ENCODE data around the gene ACADVL. TPM values are rescaled to one million over a fixed set of nuclear protein-coding genes. Genes with fewer than 3 reads are reported as not detected.

ACADVL gene
- total RNA-seq, 1 donor from 2014 or later, result 215 TPM

DNA sequence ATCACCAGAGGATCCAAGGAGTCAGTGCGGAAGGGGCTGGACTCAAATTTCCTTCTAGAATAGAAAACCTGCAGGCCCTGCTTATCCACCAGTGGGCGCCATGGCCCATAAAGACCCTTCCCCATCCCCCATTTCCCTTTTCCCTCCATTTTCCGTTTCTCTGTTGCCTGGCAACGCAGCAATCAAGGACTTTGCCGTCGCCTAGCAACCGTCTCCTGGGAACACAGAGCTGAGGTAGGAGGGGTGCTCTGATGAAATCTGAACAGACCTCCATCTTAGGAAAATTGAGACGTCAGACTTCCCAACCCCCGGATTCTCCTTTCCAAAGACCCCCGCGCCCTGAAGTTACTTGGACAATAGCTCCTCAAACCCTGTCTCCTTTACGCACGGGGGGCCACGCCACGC lies 5.8 kb upstream of the ACADVL start:
- TF ChIP-seq, protein P1, sequence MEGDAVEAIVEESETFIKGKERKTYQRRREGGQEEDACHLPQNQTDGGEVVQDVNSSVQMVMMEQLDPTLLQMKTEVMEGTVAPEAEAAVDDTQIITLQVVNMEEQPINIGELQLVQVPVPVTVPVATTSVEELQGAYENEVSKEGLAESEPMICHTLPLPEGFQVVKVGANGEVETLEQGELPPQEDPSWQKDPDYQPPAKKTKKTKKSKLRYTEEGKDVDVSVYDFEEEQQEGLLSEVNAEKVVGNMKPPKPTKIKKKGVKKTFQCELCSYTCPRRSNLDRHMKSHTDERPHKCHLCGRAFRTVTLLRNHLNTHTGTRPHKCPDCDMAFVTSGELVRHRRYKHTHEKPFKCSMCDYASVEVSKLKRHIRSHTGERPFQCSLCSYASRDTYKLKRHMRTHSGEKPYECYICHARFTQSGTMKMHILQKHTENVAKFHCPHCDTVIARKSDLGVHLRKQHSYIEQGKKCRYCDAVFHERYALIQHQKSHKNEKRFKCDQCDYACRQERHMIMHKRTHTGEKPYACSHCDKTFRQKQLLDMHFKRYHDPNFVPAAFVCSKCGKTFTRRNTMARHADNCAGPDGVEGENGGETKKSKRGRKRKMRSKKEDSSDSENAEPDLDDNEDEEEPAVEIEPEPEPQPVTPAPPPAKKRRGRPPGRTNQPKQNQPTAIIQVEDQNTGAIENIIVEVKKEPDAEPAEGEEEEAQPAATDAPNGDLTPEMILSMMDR (conservative IDR thresholded peaks at IDR 0.05), result peak; percentile 77
- Mint-ChIP-seq H3K27ac (ENCODE audit: unreplicated experiment) (peak overlapping the region; percentile 99), H3K9me3 (no peaks in the 10 kb centered on the region), H3K4me1 (peaks cover 68% of the 10 kb centered on the region), H3K4me3 (peak overlapping the region; percentile 91), H3K36me3 (ENCODE audit: low read depth) (no peaks in the 10 kb centered on the region), H3K27me3 (ENCODE audit: low read depth) (peaks cover 30% of the 10 kb centered on the region)
- DNase-seq (ENCODE audit: low read depth, low spot score), result peak; percentile 96

DNA sequence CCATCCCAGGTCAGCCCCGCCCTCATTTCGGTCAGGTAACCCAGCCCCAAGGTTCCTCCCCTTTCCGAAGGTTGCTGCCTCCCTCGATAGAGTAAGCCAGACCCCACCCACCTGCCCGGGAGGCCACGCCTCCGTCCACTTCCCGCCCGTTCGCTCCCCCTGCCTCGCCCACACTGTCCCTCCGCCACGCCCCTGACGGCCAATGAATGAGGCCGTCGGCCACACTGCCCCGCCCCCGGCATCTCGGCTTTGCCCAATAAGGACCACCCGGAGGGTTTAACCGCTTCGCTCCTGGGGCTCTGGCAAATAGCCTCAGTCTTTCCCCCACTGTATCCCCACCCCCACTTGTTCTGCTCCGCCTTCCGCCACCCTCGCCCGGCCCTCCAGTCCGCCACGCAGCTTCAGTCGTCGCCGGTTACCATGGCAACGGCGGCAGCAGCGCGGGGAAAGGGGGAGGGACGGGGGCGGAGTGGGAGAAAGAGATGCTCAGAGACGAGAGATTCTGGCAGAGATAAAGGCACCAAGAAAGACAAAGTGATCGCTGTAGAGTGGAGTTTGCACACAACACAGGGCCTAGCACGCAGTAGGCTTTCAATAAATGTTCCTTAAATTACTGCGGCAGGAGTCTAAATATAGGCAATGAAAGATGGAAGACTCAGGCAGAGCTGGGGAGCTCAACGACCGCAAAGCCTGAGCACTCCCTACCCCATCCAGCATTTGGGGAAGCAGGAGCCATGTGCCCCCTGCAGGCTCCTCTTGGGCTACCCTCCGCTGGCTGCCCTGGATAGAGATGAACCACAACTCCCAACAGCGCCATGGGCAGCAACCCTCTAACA lies 5.2 kb upstream of the ACADVL start:
- Mint-ChIP-seq H3K4me1 (peaks cover 74% of the 10 kb centered on the region), H3K4me3 (peak overlapping the region; percentile 91), H3K36me3 (ENCODE audit: low read depth) (no peaks in the 10 kb centered on the region), H3K9me3 (no peaks in the 10 kb centered on the region), H3K27me3 (ENCODE audit: low read depth) (peaks cover 35% of the 10 kb centered on the region), H3K27ac (ENCODE audit: unreplicated experiment) (peak overlapping the region; percentile 99)
- TF ChIP-seq, protein P1 (conservative IDR thresholded peaks at IDR 0.05), result peak; percentile 70
- peak; percentile 100 for DNase-seq (ENCODE audit: low read depth, low spot score)

DNA sequence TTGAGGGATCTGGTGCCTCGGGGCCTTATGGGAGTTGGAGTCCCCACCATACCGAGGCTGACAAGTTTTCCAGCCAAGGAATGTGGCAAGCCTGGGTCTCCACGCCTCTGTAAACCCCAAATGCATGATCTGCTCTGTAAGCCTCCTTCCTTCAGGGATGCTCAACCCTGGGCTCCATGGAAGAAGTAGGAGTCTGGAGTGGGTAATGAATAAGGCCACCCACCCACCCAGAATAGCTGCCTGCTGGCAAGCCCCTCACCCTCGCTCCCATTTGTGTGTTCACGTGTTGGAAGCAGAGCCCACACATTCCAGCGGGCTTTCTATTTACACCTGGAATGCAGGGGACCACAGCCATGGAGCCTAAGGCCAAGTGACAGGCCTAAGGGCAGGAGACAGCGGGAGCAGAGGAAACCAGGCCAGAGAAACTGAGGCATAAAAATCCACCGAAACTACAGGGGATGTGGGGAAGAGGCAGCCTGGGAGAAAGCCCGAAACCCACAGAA lies 4.6 kb upstream of the ACADVL start:
- TF ChIP-seq, protein P1 (conservative IDR thresholded peaks at IDR 0.05), result no peak
- H3K27me3 Mint-ChIP-seq (ENCODE audit: low read depth), result peaks cover 39% of the 10 kb centered on the region
- peak overlapping the region; percentile 60 for H3K27ac Mint-ChIP-seq (ENCODE audit: unreplicated experiment)
- no peaks in the 10 kb centered on the region for H3K9me3 Mint-ChIP-seq
- DNase-seq (ENCODE audit: low read depth, low spot score), result no peak
- H3K4me3 Mint-ChIP-seq, result peak overlapping the region; percentile 91
- H3K4me1 Mint-ChIP-seq, result peaks cover 73% of the 10 kb centered on the region
- H3K36me3 Mint-ChIP-seq (ENCODE audit: low read depth), result no peaks in the 10 kb centered on the region

DNA sequence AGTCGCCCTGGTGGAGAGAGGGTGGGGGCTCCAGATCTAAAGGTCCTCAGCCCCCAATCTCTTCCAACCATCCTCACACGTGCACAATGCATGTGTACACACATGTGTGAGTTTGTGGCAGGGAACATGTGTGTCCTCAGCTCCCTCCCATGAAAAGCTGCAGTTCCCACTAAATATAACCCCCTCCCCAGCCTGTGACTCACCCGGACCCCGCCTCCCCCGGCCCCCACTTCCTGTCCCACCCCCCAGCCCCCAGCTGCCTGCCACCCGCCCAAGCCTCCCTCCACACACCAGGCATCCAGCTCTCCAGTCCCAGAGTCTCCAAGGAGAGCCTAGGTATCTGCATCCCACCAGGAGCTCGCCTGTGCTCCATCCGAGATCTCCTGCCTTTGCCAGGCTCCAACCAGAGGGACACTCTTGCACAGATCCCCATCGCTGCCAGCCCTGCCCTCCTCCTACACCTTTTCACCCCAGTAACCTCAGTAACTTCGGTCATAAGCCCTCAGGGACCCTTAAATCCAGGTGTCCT lies 4.0 kb upstream of the ACADVL start:
- Mint-ChIP-seq H3K36me3 (ENCODE audit: low read depth) (no peaks in the 10 kb centered on the region), H3K9me3 (no peaks in the 10 kb centered on the region), H3K27ac (ENCODE audit: unreplicated experiment) (peak overlapping the region; percentile 91), H3K27me3 (ENCODE audit: low read depth) (peaks cover 44% of the 10 kb centered on the region), H3K4me3 (peak overlapping the region; percentile 91), H3K4me1 (peaks cover 76% of the 10 kb centered on the region)
- TF ChIP-seq, protein P1 (conservative IDR thresholded peaks at IDR 0.05), result no peak
- no peak for DNase-seq (ENCODE audit: low read depth, low spot score)

DNA sequence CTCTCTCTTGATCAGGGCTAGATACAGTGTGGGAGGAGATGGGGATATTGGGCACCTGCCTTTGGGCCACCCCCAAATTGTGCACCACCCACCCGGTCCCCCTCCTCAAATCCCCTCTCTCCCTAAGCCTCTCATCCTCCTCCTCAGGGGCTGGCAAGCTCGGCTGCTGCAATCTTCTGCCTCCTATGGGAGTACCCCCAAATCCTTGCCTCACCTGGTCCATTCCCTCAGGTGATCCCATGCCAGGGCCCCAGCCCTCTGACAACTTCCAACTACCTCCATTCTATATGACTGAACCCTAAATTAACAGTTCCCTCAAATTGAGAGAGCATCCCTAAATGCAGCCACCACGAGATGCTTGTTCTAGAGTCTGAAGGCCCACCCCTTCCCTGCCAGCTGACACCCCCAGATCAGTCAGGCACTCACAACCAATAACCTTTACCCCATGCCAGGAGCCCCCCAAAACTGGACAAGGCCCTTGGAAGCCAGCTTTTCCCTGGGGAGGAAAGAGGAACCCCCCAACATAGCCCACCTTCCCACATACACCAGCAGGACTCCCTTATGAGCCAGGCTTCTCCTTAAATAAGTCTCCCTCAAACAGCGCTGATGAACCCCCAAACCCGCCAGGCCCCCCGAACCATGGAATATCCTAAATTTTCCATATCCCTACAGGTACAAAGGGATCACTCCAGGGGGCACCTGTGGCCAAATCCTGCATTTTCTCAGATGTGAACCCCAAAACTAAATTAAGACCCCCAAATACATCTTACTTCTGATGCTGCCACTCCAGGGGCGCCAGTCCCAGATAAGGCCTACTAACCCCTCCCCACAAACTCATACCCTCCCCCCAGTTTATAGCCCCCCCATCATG lies 3.3 kb upstream of the ACADVL start:
- H3K4me1 Mint-ChIP-seq, result peaks cover 84% of the 10 kb centered on the region
- no peaks in the 10 kb centered on the region for H3K9me3 Mint-ChIP-seq
- peaks cover 50% of the 10 kb centered on the region for H3K27me3 Mint-ChIP-seq (ENCODE audit: low read depth)

More for the DNA sequence above, 3.3 kb upstream of the ACADVL start:
- TF ChIP-seq, protein P1 (conservative IDR thresholded peaks at IDR 0.05), result no peak
- no peak for DNase-seq (ENCODE audit: low read depth, low spot score)
- no peaks in the 10 kb centered on the region for H3K36me3 Mint-ChIP-seq (ENCODE audit: low read depth)
- peak overlapping the region; percentile 91 for H3K27ac Mint-ChIP-seq (ENCODE audit: unreplicated experiment)
- H3K4me3 Mint-ChIP-seq, result peak overlapping the region; percentile 91

All from neural crest cell (in vitro differentiated cells).